Spleen (tissue), 11 donors: ENCODE data around the gene FNBP1L. TPM values are rescaled to one million over a fixed set of nuclear protein-coding genes. Genes with fewer than 3 reads are reported as not detected.

Experiments used
- DNase-seq: peaks from one replicate; pipeline ENCODE4 v3.0.0-alpha.2; 2020
- H3K27ac ChIP-seq, 8 donors: fragments of 200-600 bp; sonication (generic) in 7 of 8; 1 replicate in 4 of 8; 2 replicates in 4 of 8; pipeline versions ENCODE4 v1.5.0 to v1.8.0; 2016 to 2021; ENCODE audit warnings: inconsistent platforms in 4 of 8, mild to moderate bottlenecking in 4 of 8, moderate library complexity in 1 of 8
- H3K27me3 ChIP-seq, 7 donors: fragments of 200-600 bp; sonication (generic) in 6 of 7; replicated peaks in 1 of 7; 1 replicate in 4 of 7; 2 replicates in 3 of 7; pipeline versions ENCODE4 v1.5.0 to v1.8.0; 2016 to 2021; ENCODE audit warnings: inconsistent platforms in 3 of 7, mild to moderate bottlenecking in 1 of 7
- H3K36me3 ChIP-seq, 6 donors: fragments of 200-600 bp; sonication (generic) in 5 of 6; 1 replicate in 4 of 6; 2 replicates in 2 of 6; pipeline versions ENCODE4 v1.5.0 to v1.8.0; 2016 to 2021; ENCODE audit warnings: inconsistent platforms in 2 of 6
- H3K4me1 ChIP-seq, 6 donors: fragments of 200-600 bp; sonication (generic) in 5 of 6; 1 replicate in 3 of 6; 2 replicates in 3 of 6; pipeline versions ENCODE4 v1.5.0 to v1.8.0; 2016 to 2021; ENCODE audit warnings: inconsistent platforms in 3 of 6
- H3K4me3 ChIP-seq, 8 donors: fragments of 200-600 bp; sonication (generic) in 7 of 8; 1 replicate in 4 of 8; 2 replicates in 4 of 8; pipeline versions ENCODE4 v1.5.0 to v1.8.0; 2016 to 2021; ENCODE audit warnings: inconsistent platforms in 4 of 8, mild to moderate bottlenecking in 4 of 8, moderate library complexity in 2 of 8
- H3K9me3 ChIP-seq, 8 donors: fragments of 200-600 bp; sonication (generic) in 7 of 8; 1 replicate in 4 of 8; 2 replicates in 4 of 8; pipeline versions ENCODE4 v1.5.0 to v1.8.0; 2016 to 2021; ENCODE audit warnings: inconsistent platforms in 4 of 8
- POLR2A ChIP-seq, 3 donors: fragments of 450-650 bp; IDR thresholded peaks; one replicate each; pipeline ENCODE4 v1.5.1; 2017; ENCODE audit warnings: antibody characterized with exemption in 3 of 3, mild to moderate bottlenecking in 1 of 3
- POLR2AphosphoS5 ChIP-seq, 3 donors: sonication (generic); formaldehyde crosslinking; IDR thresholded peaks; one replicate each; pipeline ENCODE4 v1.5.1; 2017; ENCODE audit warnings: antibody characterized with exemption in 3 of 3
- WGBS, 5 donors: extraction: QIAGEN DNeasy Blood & Tissue Kit in 3 of 5; methylation state at CpG; one replicate each; pipeline versions ENCODE4 v1.1.5 to v1.1.7; 2013 to 2018; 5-methylcytosine and 5-hydroxymethylcytosine counted together
- intact Hi-C: fragments of 100-400 bp; cut with DNase I; formaldehyde crosslinking; loops from one replicate; pipeline ENCODE4 v1.15.0; 2023; ENCODE audit warnings: low total_unique reads
- polyA plus RNA-seq, 3 donors: library from polyadenylated mRNA; stranded (reverse); fragments of 200-250 nt; gene quantifications; one replicate each; pipeline ENCODE4 v1.2.1, GENCODE V29; 2013
- total RNA-seq, 7 donors: library from RNA; depleted of rRNA in 3 of 7; stranded (reverse); fragments of >200 nt in 3 of 7; fragmentation: NEBNext Ultra II Directional in 4 of 7; extraction: Animal tissue kit (Norgen Biotek cat#: 25700) in 4 of 7; gene quantifications; one replicate each; pipeline versions ENCODE4 v1.1.0 to v1.2.1, GENCODE V29; 2016 to 2021
- TF ChIP-seq, protein P1 (sequence below), 11 experiments: fragments of 200-600 bp in 7 of 11; fragments of 450-650 bp in 4 of 11; sonication (generic) in 4 of 11; IDR thresholded peaks in 8 of 11; conservative IDR thresholded peaks in 3 of 11; 1 replicate in 7 of 11; 2 replicates in 4 of 11; pipeline versions ENCODE4 v1.4.0 to v1.8.0; 2016 to 2021; ENCODE audit warnings: antibody characterized with exemption in 11 of 11, inconsistent platforms in 4 of 11, mild to moderate bottlenecking in 1 of 11
- donor health status: healthy with polysubstance abuse.
- donor health status: DM: no; HTN: no; CAD: no; lungs with moderate emphysema.
- donor health status: DM: no; HTN: no; CAD: no.
- donor health status: Bipolar disorder and iron deficiency.
- donor health status: healthy.
- donor health status: DM: no; HTN: no; CAD: no.
- donor health status: DM: yes; HTN: yes; CAD: no.

FNBP1L gene
- total and polyA plus RNA-seq, 10 donors = 1.5 to 10.0 (median 5.5) TPM

DNA sequence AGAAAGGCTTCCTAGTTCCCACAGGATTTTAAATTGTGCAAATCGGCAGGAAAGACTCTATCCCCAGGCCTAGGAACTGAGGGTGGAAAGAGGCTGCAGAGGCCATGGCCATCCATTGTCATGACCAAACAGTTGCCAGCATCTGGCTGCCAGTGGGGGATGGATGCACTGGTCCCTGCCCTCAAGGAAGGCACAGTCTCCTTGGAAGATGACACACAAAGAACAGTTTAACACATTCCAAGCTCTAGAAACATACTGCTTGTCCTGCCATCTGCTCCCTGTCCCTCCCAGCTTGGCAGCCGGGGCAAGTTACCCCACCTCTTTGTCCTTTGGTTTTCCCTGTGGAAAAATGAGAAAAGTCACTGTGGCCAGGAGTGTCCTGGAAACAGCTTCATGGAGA, 150.5 kb downstream of the FNBP1L start:
- Histone ChIP-seq H3K4me1 (peaks cover 0 to 5% (median 0%) of the 10 kb centered on the region in 6 donors), H3K36me3 (no peaks in the 10 kb centered on the region), H3K27me3 (no peaks in the 10 kb centered on the region), H3K27ac (no peak overlapping the region), H3K9me3 (no peaks in the 10 kb centered on the region), H3K4me3 (no peak overlapping the region)
- DNase-seq = peak; percentile 54
- TF ChIP-seq, protein P1, sequence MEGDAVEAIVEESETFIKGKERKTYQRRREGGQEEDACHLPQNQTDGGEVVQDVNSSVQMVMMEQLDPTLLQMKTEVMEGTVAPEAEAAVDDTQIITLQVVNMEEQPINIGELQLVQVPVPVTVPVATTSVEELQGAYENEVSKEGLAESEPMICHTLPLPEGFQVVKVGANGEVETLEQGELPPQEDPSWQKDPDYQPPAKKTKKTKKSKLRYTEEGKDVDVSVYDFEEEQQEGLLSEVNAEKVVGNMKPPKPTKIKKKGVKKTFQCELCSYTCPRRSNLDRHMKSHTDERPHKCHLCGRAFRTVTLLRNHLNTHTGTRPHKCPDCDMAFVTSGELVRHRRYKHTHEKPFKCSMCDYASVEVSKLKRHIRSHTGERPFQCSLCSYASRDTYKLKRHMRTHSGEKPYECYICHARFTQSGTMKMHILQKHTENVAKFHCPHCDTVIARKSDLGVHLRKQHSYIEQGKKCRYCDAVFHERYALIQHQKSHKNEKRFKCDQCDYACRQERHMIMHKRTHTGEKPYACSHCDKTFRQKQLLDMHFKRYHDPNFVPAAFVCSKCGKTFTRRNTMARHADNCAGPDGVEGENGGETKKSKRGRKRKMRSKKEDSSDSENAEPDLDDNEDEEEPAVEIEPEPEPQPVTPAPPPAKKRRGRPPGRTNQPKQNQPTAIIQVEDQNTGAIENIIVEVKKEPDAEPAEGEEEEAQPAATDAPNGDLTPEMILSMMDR (IDR thresholded peaks at IDR 0.05 in 8 of 11, conservative IDR thresholded peaks at IDR 0.05 in 3 of 11) = no peak
- 82 to 94% (median 86%) methylated on average over 2 of the region's 2 CpGs for WGBS, 5 donors
- intact Hi-C loops = no loop called here

DNA sequence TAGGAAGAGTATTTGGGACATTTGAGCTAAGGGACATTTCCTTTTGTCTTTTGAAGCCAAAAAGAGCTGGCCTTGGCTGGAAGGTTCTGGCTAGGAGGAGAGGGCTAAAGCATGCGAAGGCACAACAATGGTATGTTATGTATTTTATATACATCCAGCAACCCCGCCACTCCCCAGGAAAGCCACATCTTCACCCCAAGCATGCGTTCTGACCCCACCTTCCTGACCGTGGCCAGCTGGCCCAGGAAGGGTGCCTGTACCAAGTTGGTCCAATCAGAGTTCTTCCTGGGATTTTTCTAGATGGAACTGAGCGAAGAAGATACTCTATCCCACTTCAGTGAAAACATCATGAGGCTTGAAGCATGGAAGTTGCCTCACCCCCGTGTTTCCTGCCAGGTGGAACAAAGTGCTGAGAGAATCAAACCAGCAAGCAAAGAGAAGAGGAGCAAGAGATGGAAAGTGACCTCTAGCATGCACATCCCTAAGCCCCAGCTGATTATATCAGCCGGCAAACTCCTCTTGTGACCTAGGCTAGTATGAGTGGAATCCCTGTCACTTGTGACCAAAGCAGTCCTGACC, 151.0 kb downstream of the FNBP1L start:
- no peak overlapping the region for H3K4me3 ChIP-seq
- WGBS, 5 donors = 77 to 90% (median 87%) methylated on average over 7 of the region's 7 CpGs
- H3K9me3 ChIP-seq = no peaks in the 10 kb centered on the region
- intact Hi-C loops = no loop called here
- no peak overlapping the region for H3K27ac ChIP-seq
- peak; percentile 34 for DNase-seq
- H3K4me1 ChIP-seq = peaks cover 0 to 5% (median 0%) of the 10 kb centered on the region in 6 donors
- no peaks in the 10 kb centered on the region for H3K27me3 ChIP-seq
- no peaks in the 10 kb centered on the region for H3K36me3 ChIP-seq
- TF ChIP-seq POLR2A (IDR thresholded peaks at IDR 0.05) = no peak

DNA sequence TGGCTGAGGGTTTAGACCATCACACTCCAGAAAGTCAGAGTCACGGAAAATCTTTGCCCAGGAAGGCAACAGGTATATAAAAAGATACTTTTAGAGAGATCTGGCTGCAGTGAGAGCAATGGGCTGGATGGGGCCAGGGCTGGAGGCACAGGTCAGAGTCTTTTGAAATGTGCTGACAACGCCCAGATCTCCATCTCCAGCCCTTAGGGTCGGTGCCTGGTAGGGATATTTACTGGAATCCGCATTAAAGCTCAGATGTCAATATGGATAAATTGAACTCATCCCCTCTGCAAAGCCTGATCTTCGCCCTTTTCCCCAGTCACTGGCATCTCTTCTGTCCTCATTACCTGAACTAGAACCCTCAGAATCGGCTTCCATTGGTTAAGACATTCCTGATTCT, 151.6 kb downstream of the FNBP1L start:
- intact Hi-C loops = no loop called here
- Histone ChIP-seq H3K4me1 (peaks cover 0 to 5% (median 0%) of the 10 kb centered on the region in 6 donors), H3K36me3 (no peaks in the 10 kb centered on the region), H3K27me3 (no peaks in the 10 kb centered on the region), H3K4me3 (no peak overlapping the region), H3K27ac (no peak overlapping the region), H3K9me3 (no peaks in the 10 kb centered on the region)
- no peak for DNase-seq
- 92 to 97% (median 94%) methylated on average over 6 of the region's 6 CpGs for WGBS, 5 donors
- no peak for TF ChIP-seq POLR2A (IDR thresholded peaks at IDR 0.05)
- TF ChIP-seq POLR2AphosphoS5 (IDR thresholded peaks at IDR 0.05) = no peak
- TF ChIP-seq, protein P1 (IDR thresholded peaks at IDR 0.05 in 8 of 11, conservative IDR thresholded peaks at IDR 0.05 in 3 of 11) = no peak

DNA sequence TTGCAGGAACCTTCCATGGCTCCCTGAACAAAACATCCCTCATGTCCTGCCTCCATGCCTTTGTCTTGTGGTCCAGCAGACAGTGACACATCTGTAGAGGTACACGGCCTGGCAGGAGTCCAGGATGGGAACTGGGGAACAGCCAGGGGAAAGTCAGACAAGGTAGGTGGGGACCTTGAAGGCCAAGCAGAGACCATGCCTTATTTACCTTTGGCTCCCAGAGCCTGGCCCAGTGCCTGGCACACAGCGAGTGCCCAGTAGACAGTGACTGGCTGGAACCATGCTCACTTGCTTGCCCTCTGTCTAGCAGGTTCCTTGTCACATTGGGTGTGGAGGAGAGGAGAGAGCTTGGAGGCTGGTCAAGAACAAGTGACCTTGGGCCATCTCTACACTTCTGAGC, 152.7 kb downstream of the FNBP1L start:
- 89 to 97% (median 96%) methylated on average over 2 of the region's 2 CpGs for WGBS, 5 donors
- TF ChIP-seq, protein P1 (IDR thresholded peaks at IDR 0.05 in 8 of 11, conservative IDR thresholded peaks at IDR 0.05 in 3 of 11) = no peak
- TF ChIP-seq POLR2A (IDR thresholded peaks at IDR 0.05) = no peak
- TF ChIP-seq POLR2AphosphoS5 (IDR thresholded peaks at IDR 0.05) = no peak
- DNase-seq = peak; percentile 41
- Histone ChIP-seq H3K4me3 (no peak overlapping the region), H3K9me3 (no peaks in the 10 kb centered on the region), H3K36me3 (no peaks in the 10 kb centered on the region), H3K4me1 (peaks cover 0 to 5% (median 0%) of the 10 kb centered on the region in 6 donors), H3K27me3 (no peaks in the 10 kb centered on the region), H3K27ac (no peak overlapping the region)
- intact Hi-C loops = no loop called here

DNA sequence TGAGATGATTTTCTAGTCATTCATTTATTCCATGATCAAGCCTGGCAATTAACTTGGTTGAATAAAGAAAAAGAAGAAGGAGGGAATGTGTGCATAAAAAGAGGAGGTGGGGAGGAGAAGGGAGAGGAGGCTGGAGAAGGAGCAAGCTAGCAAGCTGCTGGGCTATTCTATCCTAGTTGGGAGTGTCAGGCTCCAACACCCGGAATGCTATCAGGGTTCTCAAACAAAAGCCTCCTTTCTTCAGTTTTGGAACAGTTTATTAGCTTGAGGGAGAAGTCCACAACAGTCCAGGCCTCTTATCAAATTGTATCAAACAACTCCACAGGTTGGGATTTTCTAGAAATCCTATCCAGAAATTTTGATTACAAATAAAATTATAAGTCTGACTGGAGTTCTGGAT, 153.8 kb downstream of the FNBP1L start:
- H3K9me3 ChIP-seq = no peaks in the 10 kb centered on the region
- no peak overlapping the region for H3K4me3 ChIP-seq
- WGBS, 5 donors = 89 to 98% (median 96%) methylated on average over 1 of the region's 1 CpG
- TF ChIP-seq POLR2AphosphoS5 (IDR thresholded peaks at IDR 0.05) (no peak), POLR2A (IDR thresholded peaks at IDR 0.05) (no peak)
- TF ChIP-seq, protein P1 (IDR thresholded peaks at IDR 0.05 in 8 of 11, conservative IDR thresholded peaks at IDR 0.05 in 3 of 11) = no peak
- no peaks in the 10 kb centered on the region for H3K36me3 ChIP-seq
- DNase-seq = no peak
- no peak overlapping the region for H3K27ac ChIP-seq
- H3K27me3 ChIP-seq = no peaks in the 10 kb centered on the region
- intact Hi-C loops = no loop called here
- H3K4me1 ChIP-seq = peaks cover 0 to 5% (median 0%) of the 10 kb centered on the region in 6 donors
